Urothelium cell line (cell line): ENCODE measurements around the gene STARD6.
"Not testable (repeated sequence)": the region's sequence is repeated elsewhere in the genome, so short reads cannot be mapped to it uniquely, and the experiment has no call there.

ENCODE experiments used
- DNase-seq: peaks from one replicate; pipeline ENCODE4 v3.0.0; 2011; ENCODE audit warnings: low spot score, mixed read lengths
- FAIRE-seq: peaks from 2 replicates; lab custom pipeline; 2011; peaks lifted over from hg19 to GRCh38; lab: Jason Lieb, UNC

The STARD6 gene, protein sequence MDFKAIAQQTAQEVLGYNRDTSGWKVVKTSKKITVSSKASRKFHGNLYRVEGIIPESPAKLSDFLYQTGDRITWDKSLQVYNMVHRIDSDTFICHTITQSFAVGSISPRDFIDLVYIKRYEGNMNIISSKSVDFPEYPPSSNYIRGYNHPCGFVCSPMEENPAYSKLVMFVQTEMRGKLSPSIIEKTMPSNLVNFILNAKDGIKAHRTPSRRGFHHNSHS

DNA sequence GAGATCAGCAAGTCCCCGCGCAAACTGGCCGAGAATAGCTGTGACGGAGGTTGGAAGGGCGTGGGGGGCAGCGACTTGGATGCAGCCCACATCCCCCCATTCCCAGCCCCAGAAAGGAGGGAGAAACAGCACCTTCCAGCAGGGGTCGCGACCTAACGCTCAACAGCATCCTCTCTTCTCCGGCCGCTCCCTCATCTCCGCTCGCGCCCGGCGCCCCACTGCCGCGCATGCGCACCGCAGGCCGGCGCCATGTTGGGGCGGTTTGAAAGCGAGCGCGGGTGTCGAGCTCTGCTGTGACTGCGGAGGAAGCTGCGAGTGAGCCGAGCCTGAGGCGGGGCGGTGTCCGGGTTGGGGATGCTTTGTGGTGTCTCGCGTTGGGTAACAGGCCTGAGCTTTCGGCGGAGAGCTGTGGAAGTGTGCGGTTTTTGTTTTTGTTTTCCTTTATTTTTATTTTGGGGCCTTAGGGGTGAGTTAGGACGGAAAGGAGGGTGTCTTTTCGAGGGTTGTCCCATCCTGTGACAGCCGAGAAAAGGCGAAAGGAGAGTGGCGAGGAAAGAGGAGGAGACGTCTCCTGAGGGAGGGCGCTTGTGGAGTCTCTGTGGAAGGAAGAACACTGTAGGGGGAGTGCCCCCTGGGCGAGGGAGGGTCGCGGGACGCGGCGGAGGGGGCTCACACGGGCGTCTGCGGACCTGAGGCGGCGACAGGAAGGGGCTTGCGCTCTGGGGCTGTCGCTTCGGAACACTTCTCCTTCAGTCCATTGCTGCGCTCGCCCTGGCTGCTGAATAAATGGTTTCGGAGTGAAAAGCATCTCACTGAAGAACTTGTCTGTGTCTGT lies at the start of gene STARD6, which contains the start of gene C18orf54:
Gene STARD6, minus strand, starts transcription at position 199 of the 835 bp plus-strand sequence. CDS start 3,285 bp downstream, outside the sequence.
Gene C18orf54, plus strand, starts transcription at position 247 of the 835 bp plus-strand sequence. CDS start 2,667 bp downstream, outside the sequence.
- peak; percentile 92 for DNase-seq
- no peak for FAIRE-seq

GRCh38 chr18:54405290-54405689 lies 47.6 kb upstream of the STARD6 start:
- FAIRE-seq, result no peak
- no peak for DNase-seq

GRCh38 chr18:54396760-54397159 lies 39.1 kb upstream of the STARD6 start:
- FAIRE-seq (no peak), DNase-seq (no peak)

DNA sequence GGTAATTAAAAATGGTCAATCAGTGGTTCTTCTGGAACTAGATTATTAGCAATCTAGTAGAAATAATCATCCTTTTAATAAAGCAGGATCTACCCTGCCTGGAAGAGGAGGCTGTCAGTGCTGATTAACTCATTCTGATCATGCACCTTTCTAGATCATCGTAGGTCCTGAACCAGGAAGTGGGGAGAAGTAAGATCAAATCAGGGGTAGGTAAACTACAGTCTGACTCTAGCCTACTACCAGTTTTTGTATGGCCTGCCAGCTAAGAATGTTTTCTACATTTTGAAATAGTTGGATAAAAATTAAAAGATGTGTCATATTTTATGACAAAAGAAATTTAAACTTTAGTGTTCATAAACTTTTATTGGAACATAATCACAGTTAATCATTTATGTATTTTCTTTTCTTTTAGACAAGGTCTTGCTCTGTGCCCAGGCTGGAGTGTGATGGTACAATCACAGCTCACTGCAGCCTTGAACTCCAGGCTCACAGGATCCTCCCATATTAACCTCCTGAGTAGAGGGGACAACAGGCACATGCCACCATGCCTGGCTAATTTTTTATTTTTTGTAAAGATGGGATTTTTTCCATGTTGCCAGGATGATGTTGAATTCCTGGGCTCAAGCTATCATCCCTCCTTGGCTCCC lies 36.1 kb upstream of the STARD6 start:
- no peak for FAIRE-seq

GRCh38 chr18:54392543-54393023 lies 34.9 kb upstream of the STARD6 start:
- FAIRE-seq, result no peak

More for the DNA sequence above, 36.1 kb upstream of the STARD6 start:
- DNase-seq, result no peak

GRCh38 chr18:54390838-54391237 lies 33.2 kb upstream of the STARD6 start:
- FAIRE-seq (no peak), DNase-seq (no peak)

More at GRCh38 chr18:54392543-54393023, 34.9 kb upstream of the STARD6 start:
- peak; percentile 27 for DNase-seq

- FAIRE-seq (no peak), DNase-seq (no peak)
These were observed 31.5 kb upstream of the STARD6 start for GRCh38 chr18:54389143-54389505.

DNA sequence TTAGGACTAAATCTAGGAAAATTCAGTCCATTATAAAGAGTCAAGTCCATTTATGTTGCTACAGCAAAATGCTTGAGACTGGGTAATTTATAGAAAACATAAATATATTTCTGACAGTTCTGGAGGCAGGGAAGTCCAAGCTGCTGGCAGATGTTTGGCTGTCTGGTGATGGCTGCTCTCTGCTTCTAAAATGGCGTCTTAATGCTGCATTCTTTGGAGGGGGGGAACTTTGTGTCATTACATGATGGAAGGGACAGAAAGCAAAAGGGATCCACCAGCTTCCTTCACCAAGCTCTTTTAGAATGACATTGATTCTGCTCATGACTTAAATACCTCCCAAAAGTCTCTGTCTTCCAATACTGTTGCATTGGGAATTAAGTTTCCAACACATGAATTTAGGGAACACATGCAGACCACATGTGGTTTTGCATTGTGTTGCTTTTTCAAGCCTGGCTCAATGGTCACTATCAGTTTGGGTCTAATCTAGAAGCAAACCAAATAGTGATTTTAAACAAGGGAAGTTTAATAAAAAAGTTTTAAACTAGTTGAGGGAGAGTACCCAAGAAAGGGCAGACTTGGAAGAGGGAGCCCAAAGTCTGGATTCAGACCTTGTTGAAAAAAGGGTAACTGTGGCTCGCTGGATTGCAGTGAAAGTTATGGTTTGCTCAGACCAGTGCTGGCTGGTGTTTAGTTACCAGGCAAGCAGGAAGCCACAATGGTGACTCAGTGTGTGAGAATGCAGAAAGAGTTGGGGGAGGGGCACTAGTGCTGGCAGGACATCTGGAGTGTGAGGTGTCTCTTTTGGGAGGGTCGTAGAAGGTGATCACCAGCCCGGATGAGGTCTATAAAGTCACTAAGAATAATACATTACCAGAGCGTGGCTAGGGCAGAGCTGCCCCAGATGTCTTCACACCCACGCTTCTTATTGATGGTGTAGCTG lies 30.8 kb upstream of the STARD6 start:
- FAIRE-seq (no peak), DNase-seq (peak; percentile 79)

DNA sequence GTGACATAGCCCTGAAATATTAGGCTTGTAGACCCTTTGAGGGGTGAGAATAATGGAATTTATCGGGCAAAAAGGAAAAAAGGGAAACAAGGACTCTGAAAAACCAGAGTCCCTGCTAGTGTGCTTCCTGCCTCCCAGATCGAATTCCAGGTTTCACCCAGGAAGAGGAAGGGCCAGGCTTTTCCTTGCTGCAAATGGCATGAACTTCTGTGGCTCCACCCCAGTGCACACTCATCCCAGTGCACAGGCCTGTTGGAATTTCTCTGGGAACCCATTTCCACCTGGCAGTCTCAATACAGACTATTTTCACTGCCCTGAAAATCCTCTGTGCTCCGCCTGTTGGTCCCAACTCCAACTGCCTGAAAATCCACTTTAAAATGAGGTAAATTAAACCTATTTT lies 30.0 kb upstream of the STARD6 start:
- no peak for FAIRE-seq

GRCh38 chr18:54386800-54387495 lies 29.3 kb upstream of the STARD6 start:
- DNase-seq, FAIRE-seq: not testable (repeated sequence)

More for the DNA sequence above, 30.0 kb upstream of the STARD6 start:
- DNase-seq, result peak; percentile 11

GRCh38 chr18:54386043-54386442 lies 28.4 kb upstream of the STARD6 start:
- DNase-seq, result no peak
- no peak for FAIRE-seq

GRCh38 chr18:54382733-54383252 lies 25.1 kb upstream of the STARD6 start:
- DNase-seq (no peak), FAIRE-seq (no peak)

- FAIRE-seq (no peak), DNase-seq (no peak)
These were observed 24.4 kb upstream of the STARD6 start for GRCh38 chr18:54382076-54382475.

GRCh38 chr18:54381640-54382039 lies 24.0 kb upstream of the STARD6 start:
- no peak for FAIRE-seq

GRCh38 chr18:54378057-54378456 lies 20.4 kb upstream of the STARD6 start:
- FAIRE-seq (no peak), DNase-seq (no peak)

More at GRCh38 chr18:54381640-54382039, 24.0 kb upstream of the STARD6 start:
- no peak for DNase-seq

DNA sequence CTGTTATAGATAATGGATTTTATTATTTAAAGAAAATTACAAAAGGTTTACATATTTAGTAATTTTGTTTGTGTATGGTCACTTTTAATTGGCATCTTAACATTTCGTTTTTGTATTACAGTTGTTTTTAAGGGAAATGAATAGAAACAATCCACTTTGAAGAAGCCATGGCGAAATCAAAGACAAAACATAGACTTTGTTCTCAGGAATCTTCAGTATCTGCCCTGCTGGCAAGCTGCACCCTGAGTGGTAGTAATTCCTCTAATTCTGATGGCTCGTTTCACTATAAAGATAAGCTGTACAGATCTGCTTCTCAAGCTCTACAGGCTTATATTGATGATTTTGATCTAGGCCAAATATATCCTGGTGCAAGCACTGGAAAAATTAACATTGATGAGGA lies 2.7 kb upstream of the STARD6 start:
- DNase-seq, result no peak
- no peak for FAIRE-seq

GRCh38 chr18:54359233-54359632 lies 1.6 kb upstream of the STARD6 start:
- FAIRE-seq, result no peak
- DNase-seq, result no peak

DNA sequence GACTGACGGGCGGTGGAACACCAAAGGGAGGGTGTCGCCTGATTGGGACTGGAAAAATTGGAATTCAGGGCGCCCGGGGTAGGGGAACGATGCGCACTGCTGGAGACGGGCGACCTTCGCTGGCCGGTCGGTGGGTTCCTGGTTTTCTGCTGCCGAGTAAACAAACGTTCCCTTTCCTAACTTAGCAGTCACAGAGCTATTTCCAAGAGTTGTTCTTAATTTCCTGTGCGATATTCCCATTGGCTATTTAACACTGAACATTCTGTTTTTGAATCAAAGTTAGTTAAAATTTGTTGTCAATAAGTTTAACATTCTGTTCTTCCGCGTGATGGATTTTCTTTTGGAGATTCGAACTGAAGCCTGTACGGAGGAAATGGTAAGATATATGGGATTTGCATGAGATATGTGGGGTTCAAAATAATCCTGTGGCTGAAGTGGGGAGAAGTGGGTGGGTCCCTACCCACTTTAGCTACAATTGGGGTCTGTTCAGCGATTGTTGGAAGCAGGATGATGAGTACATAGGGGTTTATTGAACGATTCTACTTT lies 910 bp upstream of the STARD6 start:
- FAIRE-seq (no peak), DNase-seq (peak; percentile 19)

DNA sequence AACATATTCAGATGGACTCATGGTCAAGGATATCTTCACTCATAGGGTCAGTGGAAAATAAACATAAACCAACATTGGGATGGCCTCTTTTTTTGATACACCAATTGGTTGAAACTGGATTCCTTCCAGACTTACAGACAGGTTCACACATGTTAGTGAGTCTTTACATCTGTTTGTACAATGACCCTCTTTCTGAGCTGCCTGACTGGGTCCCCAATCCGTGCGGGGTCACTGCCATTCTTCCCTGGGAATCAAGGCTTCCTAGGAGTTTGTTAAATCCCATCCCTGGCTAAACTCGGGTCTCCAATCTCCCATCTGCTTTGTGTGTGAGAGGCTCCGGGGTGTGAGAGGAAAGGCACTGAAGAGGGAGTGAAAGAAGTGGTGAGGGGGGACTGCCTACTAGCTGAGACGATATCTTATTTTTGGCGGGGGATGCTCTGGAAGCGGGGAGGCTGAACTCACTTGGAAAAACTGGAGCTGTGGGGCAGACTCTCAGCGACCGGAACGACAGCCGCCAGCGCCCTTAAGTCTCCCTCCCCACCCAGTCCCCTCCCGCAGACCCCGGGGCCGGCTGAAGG lies 487 bp downstream of the STARD6 start:
- no peak for DNase-seq
- no peak for FAIRE-seq
